SK-N-MC (cell line): ENCODE data around the gene REEP5.

ENCODE experiments used
- EZH2 ChIP-seq: fragments of 200-600 bp; sonication (generic); IDR thresholded peaks from one replicate; pipeline ENCODE4 v1.6.1; 2017; ENCODE audit warnings: antibody characterized with exemption
- FOXP2 ChIP-seq: optimal IDR thresholded peaks from 2 replicates; pipeline ENCODE3; 2011; ENCODE audit warnings: mild to moderate bottlenecking, moderate library complexity; ENCODE audit not compliant: insufficient read depth; ENCODE audit errors: extremely low read length, control extremely low read depth
- POLR2AphosphoS5 ChIP-seq: IDR thresholded peaks from 2 replicates; pipeline ENCODE4 v1.6.1; 2012; ENCODE audit warnings: mild to moderate bottlenecking, low read depth, low read length, borderline replicate concordance

DNA sequence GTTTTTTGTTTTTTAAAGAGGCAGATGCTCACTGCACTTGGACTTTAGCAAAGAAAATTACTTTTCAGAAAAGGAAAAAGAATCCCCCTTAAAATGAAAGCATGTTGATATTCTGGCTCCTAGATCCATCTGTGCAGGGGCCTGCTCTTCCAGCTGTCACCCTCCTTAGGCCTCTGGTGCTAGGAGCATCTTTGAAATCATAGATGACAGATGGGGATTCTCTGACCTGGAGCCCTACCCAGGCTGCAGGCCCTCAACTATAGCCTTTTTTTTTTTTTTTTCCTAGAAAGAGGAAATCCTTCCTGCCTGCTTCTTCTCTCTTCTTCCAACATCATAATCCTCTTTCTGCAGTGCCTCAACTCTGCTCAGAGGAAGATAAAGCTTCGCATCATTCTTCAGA is 38.3 kb upstream of the REEP5 start:
- TF ChIP-seq EZH2, result no peak
- no peak for TF ChIP-seq POLR2AphosphoS5
- TF ChIP-seq FOXP2, result no peak
